Measurements from ENCODE around the gene PARVB.

PARVB gene

GRCh38 chr22:44192816-44193534 is 168.9 kb downstream of the PARVB start:
- no peaks in the 10 kb centered on the region for H3K27me3 ChIP-seq (ENCODE audit: low read depth, low read length)

GRCh38 chr22:44193535-44193891 is 169.4 kb downstream of the PARVB start:
- H3K36me3 ChIP-seq (ENCODE audit: control insufficient read depth in 1 of 2, insufficient read depth in 2 of 2, low read length in 2 of 2) = no peaks in the 10 kb centered on the region

More at GRCh38 chr22:44192816-44193534, 168.9 kb downstream of the PARVB start:
- no peaks in the 10 kb centered on the region for H3K9me3 ChIP-seq (ENCODE audit: control insufficient read depth in 1 of 2, low read length in 2 of 2)
- H3K36me3 ChIP-seq (ENCODE audit: control insufficient read depth in 1 of 2, insufficient read depth in 2 of 2, low read length in 2 of 2) = no peaks in the 10 kb centered on the region
- H3K4me1 ChIP-seq (ENCODE audit: control insufficient read depth in 1 of 2, insufficient read depth in 2 of 2, low read length in 2 of 2) = peaks cover 0 to 8% of the 10 kb centered on the region in 2 donors
- H3K4me3 ChIP-seq (ENCODE audit: low read depth in 1 of 2, low read length in 2 of 2) = no peak overlapping the region
- H3K27ac ChIP-seq (ENCODE audit: low read length) = no peak overlapping the region

DNA sequence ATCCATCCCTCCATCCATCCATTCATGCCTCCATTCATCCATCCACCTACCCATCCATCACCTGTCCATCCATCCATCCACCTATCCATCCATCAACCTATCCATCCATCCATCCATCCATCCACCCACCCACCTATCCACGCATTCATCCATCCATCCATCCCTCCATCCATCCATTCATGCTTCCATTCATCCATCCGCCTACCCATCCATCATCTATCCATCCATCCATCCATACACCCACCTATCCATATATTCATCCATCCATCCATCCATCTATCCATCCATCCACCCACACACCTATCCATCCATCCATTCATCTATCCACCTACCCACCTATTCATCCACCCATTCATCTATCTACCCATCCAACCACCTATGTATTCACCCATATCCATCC is 170.5 kb downstream of the PARVB start:
- no peaks in the 10 kb centered on the region for H3K9me3 ChIP-seq (ENCODE audit: control insufficient read depth in 1 of 2, low read length in 2 of 2)
- H3K27ac ChIP-seq (ENCODE audit: low read length) = no peak overlapping the region
- no peak overlapping the region for H3K4me3 ChIP-seq (ENCODE audit: low read depth in 1 of 2, low read length in 2 of 2)
- H3K27me3 ChIP-seq (ENCODE audit: low read depth, low read length) = no peaks in the 10 kb centered on the region
- H3K4me1 ChIP-seq (ENCODE audit: control insufficient read depth in 1 of 2, insufficient read depth in 2 of 2, low read length in 2 of 2) = peaks cover 0 to 8% of the 10 kb centered on the region in 2 donors
- H3K36me3 ChIP-seq (ENCODE audit: control insufficient read depth in 1 of 2, insufficient read depth in 2 of 2, low read length in 2 of 2) = no peaks in the 10 kb centered on the region

More at GRCh38 chr22:44193535-44193891, 169.4 kb downstream of the PARVB start:
- Histone ChIP-seq H3K9me3 (ENCODE audit: control insufficient read depth in 1 of 2, low read length in 2 of 2) (no peaks in the 10 kb centered on the region), H3K27ac (ENCODE audit: low read length) (no peak overlapping the region), H3K4me3 (ENCODE audit: low read depth in 1 of 2, low read length in 2 of 2) (no peak overlapping the region), H3K27me3 (ENCODE audit: low read depth, low read length) (no peaks in the 10 kb centered on the region), H3K4me1 (ENCODE audit: control insufficient read depth in 1 of 2, insufficient read depth in 2 of 2, low read length in 2 of 2) (peaks cover 0 to 8% of the 10 kb centered on the region in 2 donors)

- no peaks in the 10 kb centered on the region for H3K36me3 ChIP-seq (ENCODE audit: control insufficient read depth in 1 of 2, insufficient read depth in 2 of 2, low read length in 2 of 2)
- peaks cover 0 to 8% of the 10 kb centered on the region in 2 donors for H3K4me1 ChIP-seq (ENCODE audit: control insufficient read depth in 1 of 2, insufficient read depth in 2 of 2, low read length in 2 of 2)
- no peaks in the 10 kb centered on the region for H3K27me3 ChIP-seq (ENCODE audit: low read depth, low read length)
- no peaks in the 10 kb centered on the region for H3K9me3 ChIP-seq (ENCODE audit: control insufficient read depth in 1 of 2, low read length in 2 of 2)
- no peak overlapping the region for H3K27ac ChIP-seq (ENCODE audit: low read length)
- no peak overlapping the region for H3K4me3 ChIP-seq (ENCODE audit: low read depth in 1 of 2, low read length in 2 of 2)
Observed at GRCh38 chr22:44195189-44195871, 171.2 kb downstream of the PARVB start.

DNA sequence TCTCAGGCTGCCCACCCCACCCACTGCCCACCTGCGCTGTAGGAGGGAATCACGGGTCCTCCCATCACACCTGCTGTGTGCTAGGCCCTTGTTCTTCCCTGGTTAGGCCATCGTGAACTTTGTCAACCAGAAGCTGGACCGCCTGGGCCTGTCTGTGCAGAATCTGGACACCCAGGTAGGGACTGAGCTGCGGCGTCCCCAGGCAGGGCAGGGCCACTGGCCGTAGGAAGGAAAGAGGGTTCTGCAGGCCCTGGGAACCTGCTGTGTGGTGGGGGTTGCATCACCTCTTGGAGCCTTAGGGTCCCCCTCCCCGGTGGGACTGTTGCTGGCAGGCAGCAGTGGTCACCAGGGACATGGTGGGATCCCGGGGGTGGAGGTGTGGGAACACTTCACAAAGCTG is 172.1 kb downstream of the PARVB start:
- Histone ChIP-seq H3K36me3 (ENCODE audit: control insufficient read depth in 1 of 2, insufficient read depth in 2 of 2, low read length in 2 of 2) (no peaks in the 10 kb centered on the region), H3K4me1 (ENCODE audit: control insufficient read depth in 1 of 2, insufficient read depth in 2 of 2, low read length in 2 of 2) (peaks cover 0 to 8% of the 10 kb centered on the region in 2 donors), H3K27me3 (ENCODE audit: low read depth, low read length) (no peaks in the 10 kb centered on the region), H3K27ac (ENCODE audit: low read length) (no peak overlapping the region), H3K4me3 (ENCODE audit: low read depth in 1 of 2, low read length in 2 of 2) (no peak overlapping the region), H3K9me3 (ENCODE audit: control insufficient read depth in 1 of 2, low read length in 2 of 2) (no peaks in the 10 kb centered on the region)

DNA sequence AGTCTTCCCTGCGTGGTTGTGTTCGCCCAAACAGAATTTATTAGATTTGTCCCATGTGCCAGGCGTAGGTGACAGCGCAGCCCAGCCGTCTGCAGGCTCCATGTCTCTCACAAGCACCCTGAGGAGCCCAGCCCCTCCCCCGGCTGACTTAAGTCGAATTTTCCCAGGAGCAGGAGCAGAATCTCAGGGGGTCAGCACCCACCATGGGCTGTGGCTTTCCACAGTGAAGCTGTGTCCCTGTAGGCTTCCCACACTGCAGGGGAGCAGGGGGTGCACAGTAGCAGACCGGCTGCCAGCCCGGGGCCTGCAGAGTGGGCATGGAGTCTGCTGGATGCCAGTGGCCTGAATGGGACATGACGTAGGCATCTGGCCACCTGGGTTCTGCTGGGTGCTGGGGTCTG is 172.6 kb downstream of the PARVB start:
- no peak overlapping the region for H3K27ac ChIP-seq (ENCODE audit: low read length)
- H3K9me3 ChIP-seq (ENCODE audit: control insufficient read depth in 1 of 2, low read length in 2 of 2) = no peaks in the 10 kb centered on the region
- no peak overlapping the region for H3K4me3 ChIP-seq (ENCODE audit: low read depth in 1 of 2, low read length in 2 of 2)
- no peaks in the 10 kb centered on the region for H3K36me3 ChIP-seq (ENCODE audit: control insufficient read depth in 1 of 2, insufficient read depth in 2 of 2, low read length in 2 of 2)
- H3K27me3 ChIP-seq (ENCODE audit: low read depth, low read length) = no peaks in the 10 kb centered on the region
- peaks cover 0 to 8% of the 10 kb centered on the region in 2 donors for H3K4me1 ChIP-seq (ENCODE audit: control insufficient read depth in 1 of 2, insufficient read depth in 2 of 2, low read length in 2 of 2)

- H3K27ac ChIP-seq (ENCODE audit: low read length) = no peak overlapping the region
- H3K9me3 ChIP-seq (ENCODE audit: control insufficient read depth in 1 of 2, low read length in 2 of 2) = no peaks in the 10 kb centered on the region
- no peaks in the 10 kb centered on the region for H3K36me3 ChIP-seq (ENCODE audit: control insufficient read depth in 1 of 2, insufficient read depth in 2 of 2, low read length in 2 of 2)
- peaks cover 0 to 8% of the 10 kb centered on the region in 2 donors for H3K4me1 ChIP-seq (ENCODE audit: control insufficient read depth in 1 of 2, insufficient read depth in 2 of 2, low read length in 2 of 2)
- H3K27me3 ChIP-seq (ENCODE audit: low read depth, low read length) = no peaks in the 10 kb centered on the region
- H3K4me3 ChIP-seq (ENCODE audit: low read depth in 1 of 2, low read length in 2 of 2) = no peak overlapping the region
Observed at GRCh38 chr22:44197271-44197670, 173.2 kb downstream of the PARVB start.

GRCh38 chr22:44199164-44199563 is 175.1 kb downstream of the PARVB start:
- H3K4me1 ChIP-seq (ENCODE audit: control insufficient read depth in 1 of 2, insufficient read depth in 2 of 2, low read length in 2 of 2) = peaks cover 0 to 8% of the 10 kb centered on the region in 2 donors
- H3K36me3 ChIP-seq (ENCODE audit: control insufficient read depth in 1 of 2, insufficient read depth in 2 of 2, low read length in 2 of 2) = no peaks in the 10 kb centered on the region
- H3K9me3 ChIP-seq (ENCODE audit: control insufficient read depth in 1 of 2, low read length in 2 of 2) = no peaks in the 10 kb centered on the region
- H3K4me3 ChIP-seq (ENCODE audit: low read depth in 1 of 2, low read length in 2 of 2) = no peak overlapping the region
- H3K27me3 ChIP-seq (ENCODE audit: low read depth, low read length) = no peaks in the 10 kb centered on the region
- no peak overlapping the region for H3K27ac ChIP-seq (ENCODE audit: low read length)

GRCh38 chr22:44199866-44200265 is 175.8 kb downstream of the PARVB start:
- Histone ChIP-seq H3K27me3 (ENCODE audit: low read depth, low read length) (no peaks in the 10 kb centered on the region), H3K9me3 (ENCODE audit: control insufficient read depth in 1 of 2, low read length in 2 of 2) (no peaks in the 10 kb centered on the region), H3K4me3 (ENCODE audit: low read depth in 1 of 2, low read length in 2 of 2) (no peak overlapping the region), H3K4me1 (ENCODE audit: control insufficient read depth in 1 of 2, insufficient read depth in 2 of 2, low read length in 2 of 2) (peaks cover 0 to 8% of the 10 kb centered on the region in 2 donors), H3K36me3 (ENCODE audit: control insufficient read depth in 1 of 2, insufficient read depth in 2 of 2, low read length in 2 of 2) (no peaks in the 10 kb centered on the region), H3K27ac (ENCODE audit: low read length) (no peak overlapping the region)

DNA sequence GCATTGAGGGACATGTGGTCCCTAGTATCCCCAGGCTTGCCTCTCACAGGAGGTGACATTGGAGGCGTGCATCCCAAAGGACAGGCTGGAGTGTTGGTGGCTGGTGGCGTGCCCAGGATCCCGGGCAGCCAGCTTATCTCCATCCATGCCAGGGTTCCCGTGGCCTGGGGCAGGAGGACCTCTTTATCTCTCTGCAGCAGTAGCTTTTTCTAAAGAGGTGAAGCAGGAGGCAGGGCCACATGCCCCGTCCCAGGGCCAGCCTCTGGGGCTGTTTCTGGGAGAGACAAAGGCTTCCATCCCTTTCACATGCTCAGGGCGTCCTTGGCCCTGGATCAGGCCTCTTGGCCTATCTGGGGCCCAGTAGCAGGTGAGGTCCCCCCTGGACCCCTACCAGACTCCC is 176.3 kb downstream of the PARVB start:
- H3K27me3 ChIP-seq (ENCODE audit: low read depth, low read length) = no peaks in the 10 kb centered on the region
- no peak overlapping the region for H3K27ac ChIP-seq (ENCODE audit: low read length)
- no peak overlapping the region for H3K4me3 ChIP-seq (ENCODE audit: low read depth in 1 of 2, low read length in 2 of 2)
- peaks cover 0 to 8% of the 10 kb centered on the region in 2 donors for H3K4me1 ChIP-seq (ENCODE audit: control insufficient read depth in 1 of 2, insufficient read depth in 2 of 2, low read length in 2 of 2)
- no peaks in the 10 kb centered on the region for H3K36me3 ChIP-seq (ENCODE audit: control insufficient read depth in 1 of 2, insufficient read depth in 2 of 2, low read length in 2 of 2)
- H3K9me3 ChIP-seq (ENCODE audit: control insufficient read depth in 1 of 2, low read length in 2 of 2) = no peaks in the 10 kb centered on the region

GRCh38 chr22:44200855-44201550 is 176.9 kb downstream of the PARVB start:
- Histone ChIP-seq H3K27me3 (ENCODE audit: low read depth, low read length) (no peaks in the 10 kb centered on the region), H3K36me3 (ENCODE audit: control insufficient read depth in 1 of 2, insufficient read depth in 2 of 2, low read length in 2 of 2) (no peaks in the 10 kb centered on the region), H3K4me1 (ENCODE audit: control insufficient read depth in 1 of 2, insufficient read depth in 2 of 2, low read length in 2 of 2) (peaks cover 0 to 8% of the 10 kb centered on the region in 2 donors), H3K9me3 (ENCODE audit: control insufficient read depth in 1 of 2, low read length in 2 of 2) (no peaks in the 10 kb centered on the region), H3K27ac (ENCODE audit: low read length) (no peak overlapping the region), H3K4me3 (ENCODE audit: low read depth in 1 of 2, low read length in 2 of 2) (no peak overlapping the region)

Measured in muscle layer of duodenum (tissue), 2 donors.